Measurements from ENCODE around the gene GNA12. TPM values are rescaled to one million over a fixed set of nuclear protein-coding genes. Genes with fewer than 3 reads are reported as not detected.

Gene GNA12, protein sequence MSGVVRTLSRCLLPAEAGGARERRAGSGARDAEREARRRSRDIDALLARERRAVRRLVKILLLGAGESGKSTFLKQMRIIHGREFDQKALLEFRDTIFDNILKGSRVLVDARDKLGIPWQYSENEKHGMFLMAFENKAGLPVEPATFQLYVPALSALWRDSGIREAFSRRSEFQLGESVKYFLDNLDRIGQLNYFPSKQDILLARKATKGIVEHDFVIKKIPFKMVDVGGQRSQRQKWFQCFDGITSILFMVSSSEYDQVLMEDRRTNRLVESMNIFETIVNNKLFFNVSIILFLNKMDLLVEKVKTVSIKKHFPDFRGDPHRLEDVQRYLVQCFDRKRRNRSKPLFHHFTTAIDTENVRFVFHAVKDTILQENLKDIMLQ
- polyA plus RNA-seq, result 1.3 and 3.1 TPM in 2 replicates

DNA sequence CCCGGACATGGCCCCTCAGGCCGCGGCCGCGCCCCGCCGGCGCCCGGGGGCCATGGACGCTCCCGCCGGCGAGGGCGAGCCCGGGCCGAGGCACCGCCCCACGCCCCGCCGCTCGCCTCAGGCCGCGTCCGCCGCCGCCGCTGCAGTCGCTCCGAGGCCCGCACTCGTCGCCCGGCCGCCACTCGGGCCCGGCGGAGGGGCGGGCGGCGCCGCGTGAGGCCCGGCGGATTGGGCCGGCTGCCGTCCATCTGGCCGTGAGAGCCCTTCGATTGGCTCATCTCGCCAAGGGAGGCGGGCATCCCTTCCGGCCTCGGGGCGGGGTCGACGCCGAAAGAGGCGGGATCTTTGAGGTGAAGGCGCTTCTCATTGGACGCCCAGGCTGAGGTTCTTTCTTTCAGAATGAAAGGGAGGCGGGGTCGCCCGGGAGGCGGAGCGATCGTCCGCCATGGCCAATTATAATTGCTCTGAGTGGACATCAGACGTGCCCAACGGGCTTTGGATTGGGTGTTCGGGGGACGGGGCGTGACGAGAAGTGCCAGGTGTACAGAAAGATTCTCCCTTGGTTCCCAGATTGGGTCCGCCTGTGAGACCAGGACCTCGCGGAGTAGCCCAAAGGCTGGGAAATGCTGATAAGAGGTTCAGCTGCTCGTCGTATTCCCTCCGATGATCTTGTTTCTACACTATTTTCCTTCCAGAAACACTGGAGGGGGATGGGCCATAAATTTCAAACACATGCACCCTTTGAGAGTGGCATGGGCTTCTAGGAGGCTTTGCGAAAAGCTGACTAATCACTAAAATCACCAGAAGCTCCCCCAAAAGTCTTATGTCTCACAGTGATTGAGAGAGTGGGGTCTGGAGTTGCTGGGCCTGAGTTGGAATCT is at the start of gene GNA12:
TSS of gene GNA12 (minus strand) at position 156 of the 881 bp plus-strand sequence. CDS start at position 9, 147 bp downstream.

DNA sequence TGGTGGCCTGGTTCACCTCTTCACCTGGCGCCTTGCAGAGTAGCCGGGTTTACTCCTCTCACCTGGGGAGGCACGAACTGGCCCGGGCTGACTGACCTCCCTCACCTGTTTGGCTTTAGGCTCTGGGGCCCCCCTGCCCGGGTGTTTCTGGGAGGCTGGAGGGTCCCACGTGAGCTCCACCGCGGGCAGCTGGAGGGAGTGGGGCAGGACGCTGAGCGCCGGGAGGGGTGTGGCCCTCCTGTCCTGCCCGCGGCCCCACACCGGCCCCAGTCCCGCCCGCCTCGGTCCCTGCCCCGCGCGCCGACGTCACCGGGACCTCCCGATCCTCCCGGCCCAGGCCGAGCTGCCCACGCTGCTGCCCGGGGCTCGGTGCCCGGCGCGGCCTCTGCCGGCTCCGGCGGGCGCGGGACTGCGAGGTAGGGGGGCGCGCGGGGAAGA is 156.2 kb downstream of the GNA12 start, which contains the start of gene AMZ1:
TSS of gene AMZ1 (plus strand) at position 322 of the 438 bp plus-strand sequence. CDS start 12,250 bp downstream, outside the sequence.

Other genes with a start within 250 kb of the GNA12 start
- 1.0 and 1.7 TPM in 2 replicates for gene TTYH3, start 212.3 kb downstream of the GNA12 start, polyA plus RNA-seq
- gene AMZ1, start 156.1 kb downstream of the GNA12 start, polyA plus RNA-seq, result 0.36 TPM in 1 of 2 replicates, not detected in the other
- not detected in 2 replicates for gene CARD11, start 199.6 kb upstream of the GNA12 start, polyA plus RNA-seq

Data from Purkinje cell (primary cell).